Breast epithelium (tissue), 3 donors: ENCODE measurements around the gene ANXA6.

Experiments used
- POLR2A ChIP-seq: fragments of 450-650 bp; IDR thresholded peaks from one replicate; pipeline ENCODE4 v1.6.1; 2016; ENCODE audit warnings: antibody characterized with exemption, mild to moderate bottlenecking, moderate library complexity
- POLR2AphosphoS5 ChIP-seq, 3 donors: sonication (generic); formaldehyde crosslinking; IDR thresholded peaks; one replicate each; pipeline ENCODE4 v1.6.1; 2017; ENCODE audit warnings: antibody characterized with exemption in 3 of 3
- TF ChIP-seq, protein P1 (sequence below), 3 donors: fragments of 450-650 bp; IDR thresholded peaks; one replicate each; pipeline ENCODE4 v1.5.1; 2016 to 2017; ENCODE audit warnings: antibody characterized with exemption in 3 of 3, mild to moderate bottlenecking in 3 of 3, moderate library complexity in 3 of 3

- TF ChIP-seq POLR2A: no peak
- TF ChIP-seq, protein P1, sequence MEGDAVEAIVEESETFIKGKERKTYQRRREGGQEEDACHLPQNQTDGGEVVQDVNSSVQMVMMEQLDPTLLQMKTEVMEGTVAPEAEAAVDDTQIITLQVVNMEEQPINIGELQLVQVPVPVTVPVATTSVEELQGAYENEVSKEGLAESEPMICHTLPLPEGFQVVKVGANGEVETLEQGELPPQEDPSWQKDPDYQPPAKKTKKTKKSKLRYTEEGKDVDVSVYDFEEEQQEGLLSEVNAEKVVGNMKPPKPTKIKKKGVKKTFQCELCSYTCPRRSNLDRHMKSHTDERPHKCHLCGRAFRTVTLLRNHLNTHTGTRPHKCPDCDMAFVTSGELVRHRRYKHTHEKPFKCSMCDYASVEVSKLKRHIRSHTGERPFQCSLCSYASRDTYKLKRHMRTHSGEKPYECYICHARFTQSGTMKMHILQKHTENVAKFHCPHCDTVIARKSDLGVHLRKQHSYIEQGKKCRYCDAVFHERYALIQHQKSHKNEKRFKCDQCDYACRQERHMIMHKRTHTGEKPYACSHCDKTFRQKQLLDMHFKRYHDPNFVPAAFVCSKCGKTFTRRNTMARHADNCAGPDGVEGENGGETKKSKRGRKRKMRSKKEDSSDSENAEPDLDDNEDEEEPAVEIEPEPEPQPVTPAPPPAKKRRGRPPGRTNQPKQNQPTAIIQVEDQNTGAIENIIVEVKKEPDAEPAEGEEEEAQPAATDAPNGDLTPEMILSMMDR (IDR thresholded peaks at IDR 0.05): no peak
- no peak for TF ChIP-seq POLR2AphosphoS5 (IDR thresholded peaks at IDR 0.05)
Measured at GRCh38 chr5:151144275-151144674, 13.3 kb downstream of the ANXA6 start.
